ENCODE measurements around the gene VCL.

GRCh38 chr10:73983096-73984047 is 14.5 kb upstream of the VCL start:
- TF ChIP-seq CTCF (IDR thresholded peaks at IDR 0.05), result no peak
- TF ChIP-seq POLR2A (IDR thresholded peaks at IDR 0.05), result peak in 2 of 3 donors; percentile 62
